Activated CD4-positive, alpha-beta T cell treated with anti-CD3 and anti-CD28 coated beads, Interleukin-2, amount 50 U/mL, for 16 hours (primary cell): ENCODE data around the gene BARHL2.

Source experiments
- DNase-seq: peaks from one replicate; pipeline ENCODE4 v3.0.0-alpha.2; 2020

Gene BARHL2

DNA sequence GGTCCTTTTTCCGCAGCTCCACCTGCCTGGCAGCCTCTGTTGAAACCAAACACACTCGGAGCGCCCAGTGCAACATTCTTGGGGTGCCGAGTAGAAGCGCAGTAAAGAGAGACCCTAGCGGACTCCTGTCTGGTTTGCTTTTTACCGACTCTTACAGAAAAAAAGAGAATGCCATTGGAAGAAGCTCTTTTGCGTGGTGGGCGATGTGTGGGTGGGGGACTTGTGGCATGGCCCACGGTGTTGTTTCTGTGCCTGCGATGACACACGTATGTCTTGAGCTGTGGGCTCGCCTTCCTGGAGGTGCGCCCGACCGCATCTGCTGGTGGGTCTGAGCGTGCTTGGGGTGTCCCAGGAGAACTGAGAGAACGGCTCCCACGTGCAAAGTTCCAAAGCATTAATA is 7.3 kb upstream of the BARHL2 start:
- no peak for DNase-seq

DNA sequence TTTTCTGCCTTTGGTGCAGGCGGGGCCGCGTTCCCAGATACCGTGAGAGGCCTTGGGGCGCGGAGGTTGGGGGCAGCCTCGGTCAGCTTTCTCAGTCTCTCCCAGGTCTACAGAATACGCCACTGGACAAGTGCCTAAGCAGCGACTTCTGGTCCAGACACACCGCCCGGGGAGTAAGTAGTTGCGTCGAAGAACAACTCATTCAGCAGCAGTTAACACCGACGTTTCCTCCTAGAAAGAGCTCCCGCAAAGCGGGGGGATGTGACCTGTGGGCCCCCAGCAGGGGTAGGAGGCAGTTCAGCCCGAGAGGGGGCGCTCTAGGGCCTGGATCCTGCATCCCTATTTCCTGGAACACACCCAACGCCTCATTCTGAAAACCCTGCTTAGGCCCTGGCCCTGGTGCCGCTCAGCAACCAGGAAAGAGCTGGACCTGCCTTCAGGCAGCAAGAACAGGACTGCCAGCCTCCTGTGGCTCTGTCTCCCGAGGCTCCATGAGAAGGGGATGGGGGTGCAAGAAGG is 6.5 kb upstream of the BARHL2 start:
- DNase-seq, result no peak

DNA sequence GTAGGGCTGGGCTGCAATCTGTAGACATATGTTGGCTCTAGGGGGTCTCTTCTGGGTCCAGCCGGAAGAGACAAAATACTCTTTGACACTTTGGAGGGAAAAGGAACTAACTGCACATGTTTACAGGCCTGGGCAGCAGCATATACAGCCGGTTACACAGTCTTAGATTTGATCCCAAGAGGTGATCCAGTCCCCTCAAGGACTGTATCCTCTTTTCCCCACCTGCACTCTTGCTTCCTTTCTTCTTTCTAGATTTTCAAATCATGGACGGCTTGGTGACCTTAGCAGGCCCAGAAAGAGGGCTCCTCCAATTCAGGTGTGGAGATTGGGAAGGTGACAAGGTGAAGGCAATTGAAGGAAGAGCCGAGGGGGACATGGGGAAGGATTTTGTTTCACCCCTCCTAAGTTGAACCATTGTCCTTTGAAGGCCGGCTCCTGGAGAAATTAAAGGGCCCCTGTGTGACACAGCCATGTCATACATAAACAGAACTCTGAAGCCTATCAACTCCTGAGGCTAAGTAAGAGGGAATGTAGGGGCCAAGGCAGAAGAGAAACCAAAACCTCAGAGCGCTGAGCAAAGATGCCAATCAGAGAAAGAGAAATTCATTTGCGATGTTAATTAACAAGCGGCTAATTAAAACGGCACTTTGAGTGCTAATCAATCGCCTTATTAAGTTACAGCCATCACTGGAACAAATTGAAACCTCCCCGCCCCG is 5.9 kb upstream of the BARHL2 start:
- DNase-seq, result no peak

DNA sequence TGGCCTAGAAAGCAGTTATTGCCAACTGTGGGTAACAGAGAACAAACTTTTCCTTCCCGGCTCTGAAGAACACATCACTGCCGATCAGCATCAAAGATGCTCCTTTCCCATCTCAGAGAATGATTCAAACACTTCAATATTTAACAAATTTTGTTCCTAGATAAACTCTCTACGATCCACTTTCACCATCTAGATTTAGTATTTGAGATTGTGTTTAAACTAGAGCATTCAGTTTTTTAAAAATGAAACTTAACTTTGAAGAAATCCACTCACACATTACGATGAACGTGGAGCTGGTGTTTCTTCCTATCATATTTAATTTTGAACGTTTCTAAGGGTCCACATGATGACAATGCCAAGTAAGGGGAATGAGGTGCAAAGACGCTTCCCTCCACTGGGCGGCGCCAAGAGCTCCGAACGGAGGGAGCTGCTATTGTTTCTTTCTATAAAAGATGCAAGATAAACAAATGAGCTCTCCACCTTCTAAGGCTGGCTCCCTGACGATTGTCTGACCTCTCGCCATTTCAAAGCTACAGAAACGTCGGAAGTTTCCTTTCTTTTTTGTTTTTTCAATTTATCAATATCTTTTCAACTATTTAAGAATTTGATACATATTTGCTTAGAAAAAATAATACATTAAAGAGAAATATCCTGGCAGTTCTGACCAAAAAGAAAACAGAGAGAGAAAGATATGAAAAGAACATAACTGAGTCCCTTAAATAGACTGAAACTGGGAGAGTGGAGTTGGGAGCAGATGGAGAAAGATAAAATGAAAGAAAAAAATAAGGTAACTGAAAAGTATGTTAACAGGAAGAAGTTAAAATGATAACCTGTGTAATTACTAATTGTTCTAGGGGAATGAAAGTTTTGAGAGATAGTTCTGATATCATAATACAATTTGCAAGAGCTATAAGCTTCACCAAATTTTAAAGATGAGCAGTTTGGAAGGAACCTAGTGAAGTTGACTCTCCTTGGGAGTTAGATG is 4.4 kb upstream of the BARHL2 start:
- peak; percentile 67 for DNase-seq

DNA sequence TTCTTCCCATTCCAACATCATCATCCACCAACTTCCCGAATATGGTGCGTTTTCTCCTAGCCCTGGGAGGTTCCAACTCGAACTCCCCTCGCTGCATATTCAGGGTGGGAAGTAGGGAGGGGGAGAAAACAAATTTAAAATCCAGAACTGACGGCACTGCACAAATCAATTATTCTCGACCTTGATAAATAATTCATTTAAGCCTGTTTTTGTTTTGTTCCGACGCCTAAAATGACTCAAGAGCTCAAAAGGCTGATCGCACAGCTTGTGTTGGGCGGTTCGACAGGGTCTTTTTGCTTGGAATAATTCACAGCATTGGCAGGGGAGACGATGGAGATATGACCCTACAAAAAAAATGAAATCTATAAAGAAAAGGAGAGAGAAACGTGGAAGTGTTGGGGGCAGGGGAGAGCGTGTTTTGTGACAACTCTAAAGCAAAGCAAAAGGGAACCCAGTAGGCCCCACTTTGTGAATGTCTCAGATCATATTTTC is 3.1 kb upstream of the BARHL2 start:
- no peak for DNase-seq

DNA sequence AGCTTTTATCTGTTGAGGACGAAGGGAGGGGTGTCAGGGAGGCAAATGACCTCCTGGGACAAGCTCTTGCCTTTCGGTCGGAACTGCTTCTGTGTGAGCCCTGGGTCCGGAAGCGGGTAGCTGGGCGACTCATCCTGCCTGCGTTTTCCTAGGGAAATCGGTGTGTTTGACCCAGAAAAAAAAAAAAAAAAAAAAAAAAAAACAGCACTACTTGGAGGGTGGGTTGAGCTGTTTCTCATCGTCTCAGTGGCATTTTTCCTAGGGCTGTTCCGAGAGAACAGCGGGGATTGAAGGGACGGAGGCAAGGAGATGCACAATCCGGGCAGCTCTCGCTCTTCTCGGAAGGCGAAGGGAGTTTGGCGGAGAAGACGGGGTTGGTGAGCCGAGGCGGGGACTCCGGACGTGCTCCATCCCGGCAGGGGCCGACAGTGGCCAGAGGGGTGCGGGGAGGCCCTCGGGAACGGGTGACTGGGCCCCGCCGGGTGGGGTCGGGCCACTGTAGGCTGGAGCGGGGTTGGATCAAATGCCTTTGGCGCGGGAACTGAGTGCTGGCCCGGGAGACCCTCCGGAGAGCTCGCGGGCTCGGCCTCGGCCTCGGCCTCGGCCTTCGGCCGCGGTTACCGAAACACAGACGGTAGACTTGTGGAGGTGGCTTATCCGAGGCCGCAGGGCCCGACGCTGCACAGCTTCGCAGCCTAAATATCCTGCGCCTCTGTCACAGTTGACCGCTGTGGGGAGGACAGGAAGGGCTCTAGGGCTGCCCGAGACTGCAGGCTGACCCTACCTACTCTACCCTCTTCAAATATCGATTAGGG is 2.4 kb upstream of the BARHL2 start:
- no peak for DNase-seq

DNA sequence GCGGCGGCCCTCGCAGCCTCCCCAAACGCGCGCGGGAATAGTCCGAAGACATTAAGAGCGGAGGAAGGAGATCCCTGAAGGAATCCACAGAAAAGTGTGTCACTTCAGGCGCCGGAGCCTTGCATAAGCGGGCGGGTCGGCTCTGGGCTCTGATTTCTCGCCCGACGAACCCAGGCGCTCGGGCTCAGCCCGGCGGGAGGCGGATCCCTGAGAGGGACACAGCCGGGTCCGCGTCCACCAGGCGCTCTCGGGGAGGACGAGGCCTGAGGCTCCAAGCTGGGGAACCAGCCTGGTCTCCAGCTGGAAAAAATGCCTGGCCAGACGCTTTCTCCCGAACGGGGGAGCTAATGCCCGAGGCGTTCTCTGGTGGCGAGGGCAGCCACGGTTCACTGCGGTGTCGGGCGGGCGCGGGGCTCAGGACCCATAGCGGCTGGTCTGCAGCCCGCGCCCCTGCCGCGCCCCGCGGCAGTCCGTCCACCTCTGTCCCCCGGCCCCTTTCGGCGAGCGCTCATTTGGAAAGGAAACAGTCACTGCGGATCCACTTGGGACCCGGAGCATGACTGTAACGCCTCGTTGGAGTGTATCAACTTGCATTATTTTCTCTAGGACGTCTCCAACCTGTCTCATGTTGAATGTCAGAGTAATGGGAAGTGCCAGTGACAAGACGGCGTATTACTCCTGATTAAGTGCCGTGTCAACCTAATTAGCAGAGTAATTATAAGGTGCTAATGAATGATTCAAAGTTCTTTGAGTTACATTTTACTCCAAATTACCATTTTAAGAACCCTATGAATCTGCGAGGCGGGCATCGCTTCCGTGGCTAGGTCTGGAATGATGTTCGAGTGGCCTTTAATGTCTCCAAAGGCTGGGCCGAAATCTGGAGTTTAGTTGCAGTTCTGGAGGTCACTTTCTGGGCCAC is 1.6 kb upstream of the BARHL2 start:
- no peak for DNase-seq

DNA sequence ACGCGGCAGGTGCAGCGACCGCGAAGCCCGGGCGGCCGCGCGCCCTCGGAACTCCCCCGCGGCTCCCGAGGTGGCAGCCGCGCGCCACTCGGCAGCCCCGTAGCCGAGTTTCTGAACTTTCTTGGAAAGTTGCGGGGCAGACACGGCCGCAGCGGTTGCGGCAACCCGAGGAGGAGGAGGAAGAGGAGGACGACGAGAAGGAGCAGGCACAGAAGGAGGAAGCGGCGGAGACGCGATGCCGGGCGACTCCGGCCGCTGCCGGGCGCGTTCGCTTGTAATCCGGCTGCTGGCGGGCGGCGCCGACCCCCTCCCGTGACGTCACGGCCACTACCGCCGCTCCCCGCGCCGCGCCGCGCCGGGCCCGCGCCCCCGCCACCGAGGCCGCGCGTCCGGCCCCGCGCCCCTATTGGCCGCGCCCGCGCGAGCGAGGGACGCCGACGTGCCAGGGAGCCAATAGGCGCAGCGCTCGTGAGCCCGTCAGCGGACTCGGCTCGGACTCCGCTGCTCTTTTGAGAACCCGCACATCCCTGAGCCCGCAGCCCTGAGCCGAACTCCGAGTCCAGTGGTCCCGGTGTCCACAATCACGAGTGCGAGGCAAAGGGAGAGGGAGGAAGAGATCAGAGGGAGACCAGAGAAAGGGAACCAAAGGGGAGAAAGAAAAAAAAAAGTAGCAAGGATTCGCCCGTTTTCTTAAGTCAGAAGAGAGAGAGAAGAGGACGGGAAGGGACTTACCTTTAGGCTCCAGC is 736 bp upstream of the BARHL2 start:
- DNase-seq, result no peak

DNA sequence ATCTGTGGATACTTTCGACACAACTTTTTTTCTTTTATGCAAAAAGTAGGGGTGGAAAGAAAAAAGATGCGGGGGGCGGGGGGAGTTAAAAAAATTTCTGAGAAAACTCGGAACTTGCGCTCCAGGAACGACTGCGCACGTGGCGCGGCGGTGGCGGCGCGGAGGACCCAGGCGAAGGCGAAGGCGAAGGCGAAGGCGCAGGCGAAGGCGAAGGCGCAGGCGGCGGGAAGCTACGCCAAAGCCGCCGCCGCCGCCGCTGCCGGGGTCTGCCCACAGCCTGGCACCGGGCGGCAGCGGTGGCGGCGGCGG is 208 bp upstream of the BARHL2 start:
- no peak for DNase-seq

DNA sequence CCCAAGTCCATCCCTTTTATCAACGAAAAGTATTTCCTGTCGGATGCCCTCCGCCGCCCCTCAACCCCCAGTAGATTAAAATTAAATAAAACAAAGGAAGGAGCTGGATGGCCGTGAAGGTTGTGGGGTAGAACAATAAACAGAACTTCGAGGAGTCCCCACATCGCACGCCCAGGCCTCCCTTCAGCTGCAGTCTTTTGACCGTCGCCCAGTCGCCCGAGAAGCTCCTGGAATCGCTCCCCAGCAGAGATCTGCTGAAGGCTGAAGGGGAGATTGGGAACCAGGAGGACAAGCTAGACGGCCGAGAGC is 905 bp downstream of the BARHL2 start:
- DNase-seq, result no peak

DNA sequence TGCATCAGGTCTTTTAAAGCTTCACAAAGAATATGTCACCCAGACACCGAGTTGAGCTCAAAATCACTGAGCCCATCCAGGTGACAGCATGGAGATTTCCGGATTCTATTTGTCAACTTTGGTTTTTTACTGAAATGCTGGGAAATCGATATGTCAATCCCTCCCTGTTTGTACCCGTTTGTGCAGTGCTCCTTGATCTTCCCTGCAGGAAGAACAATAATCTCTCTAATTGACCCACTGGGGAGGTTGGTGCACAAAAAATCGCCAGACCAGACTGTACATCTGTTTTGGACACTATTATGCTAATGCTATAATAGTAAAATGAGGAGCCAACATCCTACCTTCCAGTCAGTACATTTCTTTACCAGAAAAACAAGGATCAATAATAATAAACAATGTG is 1.8 kb downstream of the BARHL2 start:
- no peak for DNase-seq

DNA sequence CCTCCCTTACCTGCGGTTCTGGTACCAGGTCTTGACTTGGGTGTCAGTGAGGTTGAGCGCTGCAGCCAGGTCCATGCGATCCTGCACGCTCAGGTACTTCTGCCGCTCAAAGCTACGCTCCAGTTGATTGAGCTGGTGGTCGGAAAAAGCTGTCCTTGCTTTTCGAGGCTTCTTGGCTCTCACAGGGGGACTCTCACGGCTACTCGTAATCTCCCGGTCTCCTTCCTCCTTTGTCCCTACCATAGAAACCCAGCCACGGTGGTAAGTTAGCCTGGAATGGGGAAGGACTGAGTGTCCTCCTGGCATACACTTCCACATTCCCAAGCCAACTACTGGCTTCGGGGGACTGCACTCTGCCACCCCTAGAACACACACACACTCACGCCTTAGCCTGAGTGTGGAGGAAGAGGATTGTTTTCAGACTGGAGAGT is 2.6 kb downstream of the BARHL2 start:
- DNase-seq, result no peak

DNA sequence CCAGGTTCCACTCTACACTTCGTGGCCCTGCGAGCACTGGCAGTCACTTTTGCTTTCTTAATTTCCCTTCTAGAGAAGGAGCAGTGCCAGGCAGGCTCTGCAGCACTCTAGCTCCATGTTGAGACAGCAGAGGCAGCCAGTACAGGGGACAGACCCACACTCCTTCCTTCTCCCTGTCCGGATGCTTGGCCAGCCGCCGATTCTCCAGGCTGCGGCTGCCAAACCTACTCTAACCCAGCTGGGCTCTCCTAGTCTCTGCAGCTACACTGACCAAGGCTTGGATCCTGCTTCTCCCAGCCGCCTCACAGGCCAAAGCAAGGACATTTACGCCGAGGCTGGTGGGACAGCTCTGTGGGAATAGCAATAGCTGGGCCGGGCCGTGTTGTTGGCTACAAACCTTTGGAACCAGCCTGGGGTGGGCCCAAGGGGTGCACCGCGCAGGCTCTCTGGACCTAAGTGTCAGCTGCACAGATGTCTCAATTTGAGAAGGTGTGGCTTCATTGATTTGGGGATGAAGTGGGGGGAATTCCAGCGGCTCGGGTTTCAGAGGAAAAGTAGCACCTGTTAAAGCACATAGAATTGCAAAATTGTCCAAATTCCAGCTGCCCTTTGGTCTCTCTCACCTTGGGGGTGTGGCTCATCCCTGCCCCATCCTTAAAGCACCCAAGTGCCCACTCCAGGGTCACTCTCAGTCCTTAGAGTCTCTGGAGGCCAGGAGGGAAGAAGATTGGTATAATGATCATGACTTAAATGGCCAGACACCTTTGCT is 3.2 kb downstream of the BARHL2 start:
- no peak for DNase-seq

DNA sequence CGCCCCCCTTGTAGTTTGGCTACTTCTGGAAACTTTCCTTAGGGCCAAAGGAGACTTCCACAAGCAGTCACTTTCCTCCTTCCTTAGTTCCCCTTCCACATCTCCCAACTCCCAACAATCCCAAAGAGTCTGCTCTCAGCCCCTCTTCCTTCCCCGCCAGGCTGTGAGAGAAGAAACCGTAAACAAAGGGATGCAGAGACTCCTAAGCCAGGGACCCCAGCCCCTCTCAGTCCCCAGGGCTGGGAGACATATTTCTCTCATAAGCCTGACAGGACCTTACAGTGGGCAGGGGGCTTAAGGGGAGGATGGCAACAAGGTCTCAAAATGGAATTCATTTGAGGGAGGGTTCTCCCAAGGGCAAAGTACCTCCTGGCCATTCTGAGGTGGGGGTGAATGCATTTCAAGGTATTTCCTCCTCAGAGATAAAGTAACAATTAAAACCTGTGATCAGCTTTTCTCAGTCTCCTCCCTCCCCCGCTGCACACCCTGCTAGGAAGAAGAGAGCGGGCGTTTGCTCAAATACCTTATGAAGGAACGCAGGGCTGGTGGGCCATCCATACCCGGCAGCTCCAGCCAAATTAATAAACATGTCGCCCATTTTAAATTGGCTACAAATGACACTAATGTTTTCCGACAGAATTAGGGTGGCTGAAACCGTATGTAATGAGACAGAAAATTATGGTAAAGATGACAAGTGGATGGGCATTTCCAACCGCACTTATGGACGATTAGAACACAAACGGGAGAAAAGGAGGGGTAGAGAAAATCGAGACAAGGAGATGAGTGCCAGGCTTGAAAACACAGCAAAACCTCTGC is 4.0 kb downstream of the BARHL2 start:
- DNase-seq, result no peak

DNA sequence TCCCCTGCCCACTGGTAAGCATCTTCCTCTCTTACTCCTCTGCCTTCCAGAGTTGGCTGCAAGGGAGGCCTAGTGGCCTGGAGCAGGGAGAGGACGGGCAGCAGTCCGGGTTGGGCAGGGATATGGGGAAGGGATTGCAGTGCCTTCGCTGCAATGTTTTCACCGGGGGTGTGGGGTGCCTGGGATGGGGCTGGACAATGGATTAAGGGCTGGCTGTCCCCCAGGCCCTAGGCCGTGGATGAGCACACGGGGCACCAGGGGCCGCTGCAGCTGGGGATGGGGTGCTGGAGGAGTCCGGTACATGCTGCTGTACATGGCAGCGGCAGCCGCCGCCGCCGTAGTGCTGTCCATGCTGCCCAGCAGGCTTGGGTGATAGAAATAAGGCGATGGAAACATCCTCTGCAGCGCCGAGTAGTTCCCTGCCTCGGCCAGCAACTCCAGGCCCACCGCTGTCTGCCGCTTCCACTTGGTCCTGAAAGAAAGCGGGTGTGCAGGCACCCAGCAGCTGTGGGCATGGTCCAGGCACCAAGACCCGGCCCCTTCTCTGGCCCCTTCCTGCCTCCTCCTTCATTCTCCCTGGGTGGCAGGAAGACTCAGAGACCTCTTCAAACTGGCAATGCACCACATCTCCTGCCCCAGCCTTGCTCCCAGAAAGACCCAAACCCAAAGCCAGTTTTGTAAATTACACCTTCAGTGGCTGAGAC is 4.8 kb downstream of the BARHL2 start:
- no peak for DNase-seq

DNA sequence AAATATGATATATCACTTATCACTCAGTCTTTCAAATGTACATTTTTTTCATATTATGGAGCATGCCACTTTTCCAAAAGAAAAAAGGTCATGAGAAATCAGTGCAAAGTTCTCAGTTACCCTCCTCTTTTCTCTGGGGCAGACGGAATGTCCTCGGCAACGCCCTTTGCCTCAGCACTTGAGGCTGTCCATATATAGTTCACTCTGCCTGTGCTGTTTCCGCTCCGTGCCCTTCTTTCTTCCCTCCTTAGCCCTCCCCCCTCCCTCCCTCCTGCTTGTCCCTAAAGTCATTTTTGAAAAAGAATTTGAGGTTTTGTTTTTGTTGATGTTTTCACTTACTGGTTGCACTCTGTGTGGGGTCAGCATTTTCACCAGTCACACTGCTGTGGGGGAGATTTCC is 5.4 kb downstream of the BARHL2 start:
- no peak for DNase-seq

DNA sequence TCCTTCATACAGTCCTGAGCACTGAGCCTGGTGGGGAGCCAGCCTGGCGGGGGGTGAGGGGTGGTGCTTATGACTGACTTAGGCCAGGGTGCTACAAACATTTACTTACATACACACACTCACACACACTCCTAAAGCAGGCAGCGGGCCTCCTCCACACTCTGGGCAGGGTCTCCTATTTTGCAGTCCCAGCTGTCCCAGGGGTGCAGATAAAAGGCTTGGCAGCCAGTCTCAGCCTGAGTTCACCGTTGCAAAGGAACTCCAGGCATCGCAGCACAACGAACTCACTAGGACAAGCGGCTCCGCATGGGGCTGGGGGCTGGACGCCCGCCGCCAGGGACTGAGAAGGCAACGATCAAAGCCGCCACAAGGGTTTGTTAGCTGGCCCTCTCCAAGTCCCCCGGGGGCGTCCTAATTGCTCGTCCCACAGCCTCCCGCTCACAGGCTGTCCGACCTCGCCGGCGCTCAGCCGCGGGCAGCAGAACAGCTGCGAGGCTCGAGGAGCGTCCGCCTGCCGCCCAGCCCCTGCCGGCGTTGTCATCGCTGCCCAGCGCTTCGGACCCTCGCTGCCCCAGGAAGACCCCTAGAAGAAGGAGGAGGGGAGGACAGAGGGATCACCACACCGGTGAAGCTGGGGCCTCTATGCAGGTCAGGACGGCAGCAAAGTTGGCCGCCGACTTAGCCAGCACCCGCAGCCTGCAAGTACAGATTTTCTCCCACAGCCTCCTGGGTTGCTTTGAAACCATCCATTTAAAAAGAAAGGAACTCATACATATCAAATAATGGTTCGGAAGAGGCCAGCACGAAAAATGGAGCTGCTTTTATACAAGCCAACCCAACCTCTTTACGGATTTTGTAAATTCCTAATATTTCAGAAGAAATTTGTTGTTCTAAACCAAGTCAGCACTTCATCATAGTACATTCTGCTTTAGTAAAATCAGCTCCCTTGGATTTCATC is 6.2 kb downstream of the BARHL2 start:
- no peak for DNase-seq

DNA sequence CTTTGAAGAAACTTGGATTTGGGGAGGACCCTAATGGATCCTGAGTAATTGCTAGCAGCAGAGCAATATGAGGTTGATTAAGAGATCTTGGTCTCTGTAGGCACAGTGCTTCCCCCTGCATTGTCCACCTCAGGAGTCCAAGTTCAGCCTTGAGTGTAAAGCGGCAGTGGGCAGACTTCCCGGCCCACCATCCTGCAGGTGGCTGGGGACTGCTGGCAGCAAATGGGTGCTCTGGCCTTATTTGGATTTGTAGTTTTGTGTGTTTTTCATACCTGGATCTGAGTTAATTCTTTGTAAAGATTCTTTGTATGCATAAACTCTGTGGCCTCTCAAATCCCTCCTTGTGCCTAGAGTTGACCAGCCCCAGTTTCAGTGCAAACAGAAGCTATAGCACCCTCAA is 7.6 kb downstream of the BARHL2 start:
- DNase-seq, result no peak
